IMR-90 (cell line): ENCODE measurements around the gene INPP5A. TPM values are rescaled to one million over a fixed set of nuclear protein-coding genes. Genes with fewer than 3 reads are reported as not detected.

Experiments
- ATAC-seq: fragments of 200-7000 bp; cut with Tn5 transposase; 2 replicates; pipeline ENCODE4 v1.9.1; 2020; ENCODE audit warnings: low read depth, mild to moderate bottlenecking, moderate library complexity
- BruUV-seq: library from RNA; stranded (reverse); fragments of 400-500 nt; replicated peaks from 2 replicates; lab custom pipeline; 2021; lab: Mats Ljungman, UMichigan
- CTCF ChIA-PET: fragments of 300-600 bp; formaldehyde crosslinking; extraction: SDS; loops from one replicate; lab custom pipeline; 2021; ENCODE audit warnings: antibody characterized with exemption; lab: Yijun Ruan, JAX
- POLR2A ChIA-PET: fragments of 300-600 bp; sonication (Branson Sonifier 250); formaldehyde crosslinking; loops from one replicate; lab custom pipeline; 2022; ENCODE audit warnings: antibody characterized with exemption; ENCODE audit not compliant: unreplicated experiment; lab: Charles Lee
- DNase-seq: peaks from one replicate; pipeline ENCODE4 v3.0.0; 2013
- H2AFZ ChIP-seq: replicated peaks from 2 replicates; pipeline ENCODE3; 2013; ENCODE audit warnings: low read length, mild to moderate bottlenecking; ENCODE audit not compliant: poor library complexity
- H2AK5ac ChIP-seq: 2 replicates; pipeline ENCODE4 v1.6.1; 2013; ENCODE audit warnings: low read depth, low read length, inconsistent platforms
- H2AK9ac ChIP-seq: replicated peaks from 2 replicates; pipeline ENCODE3; 2013; ENCODE audit warnings: mild to moderate bottlenecking, low read depth, low read length, moderate library complexity; ENCODE audit not compliant: poor library complexity
- H2BK120ac ChIP-seq: 2 replicates; pipeline ENCODE4 v1.6.1; 2013; ENCODE audit warnings: low read depth, low read length, inconsistent platforms
- H2BK15ac ChIP-seq: 3 replicates; pipeline ENCODE4 v1.6.1; 2013; ENCODE audit warnings: low read depth, low read length, inconsistent platforms
- H2BK20ac ChIP-seq: 2 replicates; pipeline ENCODE4 v1.6.1; 2013; ENCODE audit warnings: low read depth, mild to moderate bottlenecking, inconsistent platforms, low read length, moderate library complexity
- H2BK5ac ChIP-seq: 2 replicates; pipeline ENCODE4 v1.6.1; 2013; ENCODE audit warnings: mild to moderate bottlenecking, low read depth, low read length, inconsistent platforms; ENCODE audit not compliant: poor library complexity, severe bottlenecking
- H3K14ac ChIP-seq: replicated peaks from 2 replicates; pipeline ENCODE4 v1.6.1; 2013; ENCODE audit warnings: low read depth, low read length, inconsistent platforms
- H3K18ac ChIP-seq: 2 replicates; pipeline ENCODE4 v1.6.1; 2013; ENCODE audit warnings: low read depth, low read length, control low read depth
- H3K23ac ChIP-seq: 2 replicates; pipeline ENCODE4 v1.6.1; 2013; ENCODE audit warnings: low read depth, low read length, inconsistent platforms
- H3K27ac ChIP-seq: 2 replicates; pipeline ENCODE4 v1.5.1; 2013; ENCODE audit warnings: mild to moderate bottlenecking, control low read depth, low read length; ENCODE audit not compliant: insufficient read depth
- H3K27me3 ChIP-seq: 2 replicates; pipeline ENCODE4 v1.6.1; 2013; ENCODE audit warnings: low read length; ENCODE audit not compliant: control insufficient read depth, insufficient read depth
- H3K36me3 ChIP-seq: 2 replicates; pipeline ENCODE4 v1.6.1; 2013; ENCODE audit warnings: low read length, mixed read lengths; ENCODE audit not compliant: control insufficient read depth, insufficient read depth
- H3K4ac ChIP-seq: 2 replicates; pipeline ENCODE4 v1.6.1; 2013; ENCODE audit warnings: low read depth, low read length, inconsistent platforms
- H3K4me1 ChIP-seq: 2 replicates; pipeline ENCODE4 v1.6.1; 2013; ENCODE audit warnings: low read length, mixed read lengths; ENCODE audit not compliant: control insufficient read depth, insufficient read depth
- H3K4me2 ChIP-seq: 2 replicates; pipeline ENCODE4 v1.6.1; 2013; ENCODE audit warnings: low read depth, mild to moderate bottlenecking, control low read depth, low read length, moderate library complexity
- H3K4me3 ChIP-seq: 2 replicates; pipeline ENCODE4 v1.5.1; 2013; ENCODE audit warnings: low read depth, mild to moderate bottlenecking, control low read depth, low read length, moderate library complexity; ENCODE audit not compliant: insufficient read depth
- H3K56ac ChIP-seq: 2 replicates; pipeline ENCODE4 v1.6.1; 2013; ENCODE audit warnings: low read length, inconsistent platforms; ENCODE audit not compliant: insufficient read depth; ENCODE audit errors: extremely low read depth
- H3K79me1 ChIP-seq, 2 experiments: 2 replicates each; pipeline ENCODE4 v1.6.1; 2013; ENCODE audit warnings: low read length in 2 of 2, inconsistent platforms in 1 of 2, low read depth in 1 of 2
- H3K9ac ChIP-seq: 2 replicates; pipeline ENCODE4 v1.6.1; 2013; ENCODE audit warnings: low read depth, low read length, control low read depth
- H3K9me1 ChIP-seq: 2 replicates; pipeline ENCODE4 v1.6.1; 2013; ENCODE audit warnings: low read length, inconsistent platforms; ENCODE audit not compliant: insufficient read depth
- H3K9me3 ChIP-seq: 2 replicates; pipeline ENCODE4 v1.6.1; 2013; ENCODE audit warnings: low read length; ENCODE audit not compliant: control insufficient read depth, insufficient read depth
- H4K20me1 ChIP-seq: 2 replicates; pipeline ENCODE4 v1.6.1; 2013; ENCODE audit warnings: low read length, inconsistent platforms; ENCODE audit not compliant: insufficient read depth
- H4K5ac ChIP-seq: 2 replicates; pipeline ENCODE4 v1.6.1; 2013; ENCODE audit warnings: mild to moderate bottlenecking, low read depth, low read length, control low read depth
- H4K8ac ChIP-seq, 2 experiments: 2 replicates each; pipeline ENCODE4 v1.6.1; 2013; ENCODE audit warnings: low read depth in 2 of 2, low read length in 2 of 2, control low read depth in 1 of 2, inconsistent platforms in 1 of 2
- H4K91ac ChIP-seq: 2 replicates; pipeline ENCODE4 v1.6.1; 2013; ENCODE audit warnings: low read depth, low read length, inconsistent platforms; ENCODE audit not compliant: insufficient read depth
- BHLHE40 ChIP-seq: fragments of 150-350 bp; IDR thresholded peaks from 2 replicates; pipeline ENCODE4 v1.6.1; 2016; ENCODE audit warnings: mild to moderate bottlenecking, low read depth, low read length
- CEBPB ChIP-seq: IDR thresholded peaks from 2 replicates; pipeline ENCODE4 v1.6.1; 2012; ENCODE audit warnings: low read depth, low read length, improper control_type of control experiment
- CTCF ChIP-seq: conservative IDR thresholded peaks from 2 replicates; pipeline ENCODE4 v1.5.1; 2012; ENCODE audit warnings: mild to moderate bottlenecking, low read depth, low read length, improper control_type of control experiment
- FOS ChIP-seq: fragments of 150-350 bp; IDR thresholded peaks from 2 replicates; pipeline ENCODE4 v1.6.1; 2016; ENCODE audit warnings: low read depth, low read length
- MAFK ChIP-seq: IDR thresholded peaks from 2 replicates; pipeline ENCODE4 v1.6.1; 2012; ENCODE audit warnings: low read depth, low read length, improper control_type of control experiment
- MAZ ChIP-seq: IDR thresholded peaks from 2 replicates; pipeline ENCODE4 v1.6.1; 2012; ENCODE audit warnings: low read depth, mild to moderate bottlenecking, low read length, improper control_type of control experiment, moderate library complexity, borderline replicate concordance
- NFE2L2 ChIP-seq: fragments of 150-350 bp; IDR thresholded peaks from 2 replicates; pipeline ENCODE4 v1.6.1; 2016; ENCODE audit warnings: low read depth, mild to moderate bottlenecking, low read length
- RCOR1 ChIP-seq: IDR thresholded peaks from 2 replicates; pipeline ENCODE4 v1.6.1; 2012; ENCODE audit warnings: mild to moderate bottlenecking, low read length, improper control_type of control experiment; ENCODE audit not compliant: insufficient replicate concordance
- SMC3 ChIP-seq: fragments of 150-350 bp; IDR thresholded peaks from 2 replicates; pipeline ENCODE4 v1.6.1; 2016; ENCODE audit warnings: low read depth, mild to moderate bottlenecking, antibody characterized with exemption, low read length, moderate library complexity
- USF2 ChIP-seq: fragments of 150-350 bp; IDR thresholded peaks from 2 replicates; pipeline ENCODE4 v1.6.1; 2017; ENCODE audit warnings: mild to moderate bottlenecking, antibody characterized with exemption, low read length, low read depth
- WGBS, 2 experiments: methylation state at CpG; one replicate each; pipeline versions ENCODE4 v1.1.5 to v1.1.7; 2013; ENCODE audit warnings: missing lambda C conversion rate in 2 of 2; ENCODE audit not compliant: insufficient read length in 1 of 2; ENCODE audit errors: extremely low coverage in 2 of 2; 5-methylcytosine and 5-hydroxymethylcytosine counted together
- dilution Hi-C: fragments of 300-500 bp; cut with HindIII; formaldehyde crosslinking; loops from one replicate; pipeline ENCODE4 v1.14.3; 2018; ENCODE audit warnings: low sequenced_read_pairs; ENCODE audit not compliant: unreplicated experiment
- in situ Hi-C: fragments of 300-500 bp; cut with MboI; formaldehyde crosslinking; loops from 3 replicates; pipeline ENCODE4 v1.14.3; 2019; ENCODE audit warnings: low sequenced_read_pairs, inconsistent platforms, mixed read lengths
- intact Hi-C: fragments of 100-400 bp; cut with micrococcal nuclease; formaldehyde crosslinking; loops from 2 replicates; pipeline ENCODE4 v1.10.0; 2022
- polyA plus RNA-seq, 3 experiments: library from polyadenylated mRNA; depleted of rRNA; stranded (reverse); fragments of >200 nt; gene quantifications; 2 replicates each; pipeline ENCODE4 v1.2.3, GENCODE V29; 2012; ENCODE audit warnings: low replicate concordance in 1 of 3
- total RNA-seq: library from RNA; depleted of rRNA; stranded (reverse); fragments of >200 nt; gene quantifications from 2 replicates; pipeline ENCODE4 v1.2.3, GENCODE V29; 2012

INPP5A gene
- total and polyA plus RNA-seq, 2 of the 4 experiments (the other 2 are of a cell fraction), result 21.4 to 36.7 TPM

GRCh38 chr10:132641401-132641800 is 103.8 kb downstream of the INPP5A start:
- H3K4ac ChIP-seq, result no peak overlapping the region
- H4K91ac ChIP-seq, result no peak overlapping the region
- no peak overlapping the region for H3K56ac ChIP-seq
- H3K14ac ChIP-seq, result no peak overlapping the region
- no peak overlapping the region for H4K5ac ChIP-seq
- no peaks in the 10 kb centered on the region for H3K36me3 ChIP-seq
- no peak overlapping the region for H2AK9ac ChIP-seq
- DNase-seq (no peak), ATAC-seq (no peak)
- H2AFZ ChIP-seq, result no peak overlapping the region
- in situ Hi-C loops (no loop called here), dilution Hi-C loops (no loop called here), intact Hi-C loops (no loop called here)
- H4K20me1 ChIP-seq, result peaks cover 20% of the 10 kb centered on the region
- no peak overlapping the region for H3K23ac ChIP-seq
- TF ChIP-seq MAZ, result no peak
- TF ChIP-seq CEBPB, result no peak
- no peak for TF ChIP-seq NFE2L2
- no peak for TF ChIP-seq SMC3
- no peak for TF ChIP-seq BHLHE40
- TF ChIP-seq RCOR1, result no peak
- TF ChIP-seq FOS, result no peak
- no peak for TF ChIP-seq MAFK
- TF ChIP-seq USF2, result no peak
- TF ChIP-seq CTCF, result no peak
- H3K9ac ChIP-seq, result no peak overlapping the region
- H3K27me3 ChIP-seq, result no peaks in the 10 kb centered on the region
- no peak overlapping the region for H3K4me3 ChIP-seq
- H3K4me1 ChIP-seq, result peaks cover 1% of the 10 kb centered on the region; the same call in 1 of the 2 replicates
- no peaks in the 10 kb centered on the region for H3K9me3 ChIP-seq
- H3K18ac ChIP-seq, result no peak overlapping the region
- H3K79me1 ChIP-seq, result peaks cover 27 to 52% of the 10 kb centered on the region in 2 experiments
- no peak overlapping the region for H2BK5ac ChIP-seq
- 89% methylated on average over 3 of the region's 8 CpGs; no CpG with 5 or more reads in 1 of the 2 experiments for WGBS, 2 experiments
- H3K9me1 ChIP-seq, result no peaks in the 10 kb centered on the region
- no peak overlapping the region for H3K4me2 ChIP-seq
- no peak overlapping the region for H2AK5ac ChIP-seq
- H2BK20ac ChIP-seq, result no peak overlapping the region
- BruUV-seq, result no TSS peak
- H4K8ac ChIP-seq, result no peak overlapping the region
- POLR2A ChIA-PET, result no interaction called here
- CTCF ChIA-PET, result no interaction called here
- no peak overlapping the region for H2BK120ac ChIP-seq
- H2BK15ac ChIP-seq, result no peak overlapping the region
- no peak overlapping the region for H3K27ac ChIP-seq
